GM18507 (cell line): ENCODE measurements around the gene DUSP28.
"Not testable (repeated sequence)": the region's sequence is repeated elsewhere in the genome, so short reads cannot be mapped to it uniquely, and the experiment has no call there.

Experiments used
- DNase-seq: peaks from one replicate; pipeline ENCODE4 v3.0.0; 2011; ENCODE audit warnings: low read depth; ENCODE audit not compliant: insufficient read length; ENCODE audit errors: extremely low spot score
- FAIRE-seq: peaks from 2 replicates; lab custom pipeline; 2011; peaks lifted over from hg19 to GRCh38; lab: Jason Lieb, UNC

The DUSP28 gene

DNA sequence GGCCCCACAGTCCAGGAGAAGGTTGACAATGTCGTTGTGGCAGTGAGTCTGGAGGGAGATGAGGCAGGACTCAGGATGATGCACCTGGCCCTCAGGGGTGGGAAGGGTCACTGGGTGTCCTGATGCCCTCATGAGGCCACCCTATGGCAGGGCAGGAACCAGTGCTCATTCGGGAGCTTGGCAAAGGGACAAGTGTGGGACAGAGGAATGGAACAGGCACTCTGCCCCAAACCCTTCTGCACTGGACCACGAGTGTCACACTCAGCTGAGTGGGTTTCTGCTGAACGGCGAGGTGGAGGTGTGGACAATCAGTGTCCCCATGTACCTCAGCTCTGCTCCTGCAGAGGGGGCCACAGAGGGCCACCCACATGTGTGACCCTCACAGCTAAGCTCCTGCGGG, 34.4 kb upstream of the DUSP28 start:
- FAIRE-seq = no peak
- DNase-seq = no peak

- no peak for FAIRE-seq
- no peak for DNase-seq
Measured at GRCh38 chr2:240526521-240526920, 33.6 kb upstream of the DUSP28 start.

GRCh38 chr2:240527153-240527750, 32.9 kb upstream of the DUSP28 start:
- DNase-seq (no peak), FAIRE-seq (no peak)

DNA sequence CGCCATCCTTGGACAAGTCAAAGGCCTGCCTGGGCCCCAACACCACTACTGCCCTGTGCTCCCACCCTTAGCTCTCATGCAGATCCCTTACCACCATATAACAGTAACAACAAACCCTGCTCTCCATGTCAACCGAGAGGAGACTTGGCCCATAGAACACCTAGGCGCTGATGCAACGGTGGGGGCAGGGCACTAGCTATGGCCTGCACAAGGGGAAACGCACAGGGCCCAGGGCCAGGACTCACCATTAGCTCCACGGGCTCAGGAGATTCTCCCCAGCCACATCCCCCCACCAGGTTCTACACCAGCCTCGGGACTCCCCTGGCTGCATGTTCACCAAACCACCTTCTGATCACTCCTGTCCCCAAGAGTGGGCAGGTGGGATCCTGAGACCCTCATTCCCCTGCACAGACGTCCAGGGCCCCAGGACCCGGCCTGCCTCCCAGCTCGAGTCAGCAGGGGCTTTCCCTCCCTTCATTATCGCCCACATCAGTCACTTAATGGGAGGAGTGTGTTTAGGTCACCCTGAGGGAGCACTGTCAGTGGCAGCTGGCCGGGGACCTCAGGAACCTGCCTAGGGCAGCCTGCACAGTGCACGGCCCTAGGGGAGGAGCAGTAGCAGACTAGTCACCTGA, 31.6 kb upstream of the DUSP28 start:
- DNase-seq = no peak
- FAIRE-seq = no peak

DNA sequence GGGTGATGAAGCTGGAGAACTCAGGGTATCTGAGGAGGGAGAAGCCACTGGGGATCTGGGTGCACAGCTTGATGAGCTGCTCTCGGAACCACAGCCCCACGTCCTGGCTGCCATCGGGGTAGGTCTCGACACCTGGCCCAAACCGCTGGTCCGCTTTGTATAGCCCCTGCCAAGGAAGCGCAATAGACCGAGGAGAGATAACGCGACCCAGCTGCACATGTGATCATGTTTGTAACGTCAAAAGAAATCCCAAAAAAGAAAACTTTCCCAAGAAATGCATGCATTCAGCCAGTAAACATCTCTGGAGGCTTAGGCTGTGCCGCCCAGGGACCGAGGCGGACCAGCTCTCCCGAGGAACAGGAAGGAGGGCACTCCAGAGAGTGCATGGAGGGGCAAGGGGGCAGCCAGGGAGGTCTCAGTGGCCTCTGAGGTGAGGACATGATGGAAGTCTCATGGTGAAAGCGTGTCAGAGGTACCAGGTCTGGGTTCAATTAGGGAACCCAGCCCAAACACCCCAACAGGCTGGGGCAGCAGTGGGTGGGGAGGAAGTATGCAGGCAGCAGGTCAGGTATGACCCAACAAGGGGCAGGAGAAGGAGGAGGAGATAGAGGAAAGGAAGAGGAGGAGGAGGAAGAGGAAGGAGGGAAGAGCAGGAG, 30.7 kb upstream of the DUSP28 start:
- FAIRE-seq (no peak), DNase-seq (no peak)

- no peak for DNase-seq
- FAIRE-seq = no peak
Measured at GRCh38 chr2:240530181-240530580, 30.0 kb upstream of the DUSP28 start.

GRCh38 chr2:240531038-240531437, 29.1 kb upstream of the DUSP28 start:
- DNase-seq (no peak), FAIRE-seq (no peak)

GRCh38 chr2:240532031-240532775, 28.0 kb upstream of the DUSP28 start:
- FAIRE-seq = no peak
- no peak for DNase-seq

DNA sequence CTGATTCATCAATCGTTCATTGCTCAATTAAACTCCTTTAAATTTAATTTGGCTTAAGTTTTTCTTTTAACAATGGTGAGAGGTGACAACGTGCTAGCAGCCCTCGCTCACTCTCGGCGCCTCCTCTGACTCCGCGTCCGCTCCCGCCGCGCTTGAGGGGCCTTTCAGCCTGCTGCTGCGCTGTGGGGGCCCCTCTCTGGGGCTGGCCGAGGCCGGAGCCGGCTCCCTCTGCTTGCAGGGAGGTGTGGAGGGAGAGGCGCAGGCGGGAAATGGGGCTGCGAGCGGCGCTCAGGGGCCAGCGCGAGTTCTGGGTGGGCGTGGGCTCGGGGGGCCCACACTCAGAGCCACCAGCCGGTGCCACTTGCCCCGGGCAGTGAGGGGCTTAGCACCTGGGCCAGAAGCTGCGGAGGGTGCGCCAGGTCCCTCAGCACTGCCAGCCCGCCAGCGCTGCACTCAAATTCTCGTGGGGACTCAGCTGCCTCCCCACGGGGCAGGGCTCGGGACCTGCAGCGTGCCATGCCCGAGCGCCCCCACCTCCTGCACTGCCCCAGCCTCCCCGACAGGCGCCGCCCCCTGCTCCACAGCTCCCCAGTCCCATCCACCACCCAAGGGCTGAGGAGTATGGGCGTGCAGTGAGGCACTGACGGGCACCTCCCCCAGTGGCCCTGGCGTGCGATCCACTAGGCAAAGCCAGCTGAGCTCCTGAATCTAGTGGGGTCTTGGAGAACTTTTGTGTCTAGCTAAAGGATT, 22.0 kb upstream of the DUSP28 start:
- DNase-seq (no peak), FAIRE-seq (no peak)

- FAIRE-seq, DNase-seq: not testable (repeated sequence)
Measured at GRCh38 chr2:240539101-240539500, 21.1 kb upstream of the DUSP28 start.

- DNase-seq = no peak
- no peak for FAIRE-seq
Measured at GRCh38 chr2:240539906-240540305, 20.3 kb upstream of the DUSP28 start.

- DNase-seq (no peak), FAIRE-seq (no peak)
Measured at GRCh38 chr2:240551288-240551687, 8.9 kb upstream of the DUSP28 start.

- DNase-seq (no peak), FAIRE-seq (peak; percentile 36)
Measured at GRCh38 chr2:240551811-240552210, 8.3 kb upstream of the DUSP28 start.

DNA sequence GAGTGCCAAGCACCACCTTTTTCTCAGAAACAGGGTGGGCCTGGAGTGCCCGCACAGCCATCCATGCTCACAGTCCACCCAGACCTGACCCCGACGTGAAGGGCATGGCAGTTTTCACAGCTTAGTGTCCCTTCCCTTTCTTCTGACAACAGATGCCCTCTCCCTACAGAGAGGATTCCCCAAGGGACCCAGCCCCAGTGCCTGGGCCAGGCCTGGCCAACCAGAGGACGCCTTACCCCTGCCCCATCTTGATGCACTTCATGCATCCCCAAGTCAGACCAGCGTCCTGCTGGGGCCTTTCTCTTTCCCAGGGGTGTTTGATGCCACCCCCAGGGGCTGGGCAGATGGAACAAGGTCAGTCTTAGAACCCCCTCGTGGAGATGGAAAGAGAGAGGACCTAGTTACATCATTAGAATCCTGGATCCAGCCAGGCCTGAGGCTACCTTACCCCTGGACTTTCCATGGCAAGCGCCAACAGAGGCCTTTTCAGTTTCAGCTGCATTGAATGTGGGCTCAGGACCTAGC, 6.1 kb upstream of the DUSP28 start:
- FAIRE-seq = no peak
- no peak for DNase-seq

DNA sequence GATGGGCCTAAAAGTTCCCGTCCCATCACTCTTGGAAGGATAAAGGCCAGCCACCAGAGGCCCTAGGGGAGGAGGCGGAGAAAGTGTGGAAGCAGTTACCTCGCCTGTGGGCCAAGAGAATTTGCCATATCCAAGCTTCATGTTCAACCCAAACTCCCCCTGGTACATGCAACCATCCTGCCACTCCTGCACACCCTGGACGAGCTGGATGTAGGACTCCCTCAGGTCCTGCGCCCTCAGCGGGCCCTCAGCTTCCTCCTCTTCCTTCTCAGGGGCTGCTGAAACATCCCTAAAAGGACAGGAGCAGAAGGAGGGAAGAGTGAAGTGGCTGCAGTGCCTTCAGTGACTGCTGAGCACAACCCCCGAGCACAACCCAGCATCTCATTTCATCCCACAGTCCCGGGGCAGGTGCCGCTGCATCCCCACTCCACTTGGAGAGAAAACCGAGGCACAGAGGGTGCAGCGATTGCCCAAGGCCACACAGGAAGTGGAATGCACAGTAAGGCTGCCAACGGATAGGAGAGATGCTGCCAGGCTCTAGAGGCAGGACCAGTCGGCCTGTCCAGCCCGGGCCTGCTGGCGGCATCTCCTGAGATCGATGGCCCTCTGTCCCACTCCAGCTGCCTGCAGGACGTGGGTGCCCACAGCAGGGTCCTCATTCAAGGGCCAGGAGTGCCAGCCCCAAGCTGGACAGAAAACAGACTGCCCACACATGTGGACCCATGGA, 5.2 kb upstream of the DUSP28 start:
- FAIRE-seq (no peak), DNase-seq (no peak)

DNA sequence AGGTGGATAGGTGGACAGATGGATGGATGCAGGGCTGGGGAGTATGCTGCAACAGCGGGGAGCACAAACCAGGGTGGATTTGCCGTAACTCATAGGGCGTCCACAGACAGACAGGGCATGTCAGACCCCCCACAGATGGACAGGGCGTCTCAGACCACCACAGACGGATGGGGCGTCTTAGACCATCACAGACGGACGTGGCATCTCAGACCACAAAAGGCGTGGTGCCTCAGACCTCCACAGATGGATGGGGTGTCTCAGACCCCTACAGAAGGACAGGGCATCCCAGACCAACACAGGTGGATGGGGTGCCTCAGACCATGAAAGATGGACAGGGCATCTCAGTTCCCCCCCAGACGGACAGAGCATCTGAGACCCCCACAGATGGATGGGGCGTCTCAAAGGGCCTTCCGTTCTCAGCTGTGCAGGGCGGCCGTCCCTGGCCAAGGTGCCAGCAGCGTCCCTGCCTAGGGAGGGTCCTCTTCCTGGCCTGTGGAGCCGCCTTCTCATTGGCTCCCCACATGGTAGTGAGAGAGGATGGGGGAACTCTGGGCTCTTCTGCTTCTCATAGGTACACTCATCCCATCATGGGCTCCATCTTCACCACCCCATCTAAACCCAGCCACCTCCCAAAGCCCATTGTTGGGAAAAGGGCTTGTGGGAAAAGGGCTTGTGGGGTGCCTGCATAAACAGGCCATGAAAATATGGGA, 4.5 kb upstream of the DUSP28 start:
- FAIRE-seq (no peak), DNase-seq (no peak)

DNA sequence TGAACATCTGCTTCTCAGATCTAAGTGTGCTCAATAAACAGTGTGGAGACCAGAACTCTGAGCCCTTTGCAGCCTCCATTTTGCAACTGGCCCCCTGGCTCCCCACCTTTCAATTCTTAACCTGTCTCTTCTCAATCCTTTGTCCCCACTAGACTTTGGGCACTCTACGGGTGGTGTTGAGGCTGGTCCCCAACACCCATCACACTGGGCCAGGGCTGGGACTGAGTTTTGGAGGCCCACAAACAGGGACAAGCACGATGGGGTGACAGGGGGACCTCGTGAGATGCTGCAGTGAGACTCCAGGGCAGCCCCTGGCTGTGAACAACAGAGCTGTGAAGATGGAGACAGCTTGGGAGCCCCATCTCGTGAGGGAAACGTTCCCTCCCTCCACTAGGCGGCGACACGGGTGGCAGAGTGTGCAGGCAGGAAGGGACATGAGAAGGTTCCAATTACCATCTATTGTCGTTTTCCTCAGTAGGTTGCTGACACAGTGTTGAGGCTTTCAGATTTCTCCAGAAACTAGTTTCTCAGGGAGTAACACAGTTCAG, 3.5 kb upstream of the DUSP28 start:
- DNase-seq (no peak), FAIRE-seq (peak; percentile 53)

GRCh38 chr2:240557101-240557751, 2.9 kb upstream of the DUSP28 start:
- no peak for FAIRE-seq
- DNase-seq = no peak
